CD14-positive monocyte (primary cell): ENCODE results near the gene ATG13. TPM values are rescaled to one million over a fixed set of nuclear protein-coding genes. Genes with fewer than 3 reads are reported as not detected.

ENCODE experiments used
- DNase-seq, 3 donors: peaks; one replicate each; pipeline ENCODE4 v3.0.0-alpha.2; 2011 to 2022
- H2AFZ ChIP-seq: 2 replicates; pipeline ENCODE4 v1.6.0; 2012; ENCODE audit warnings: mild to moderate bottlenecking, low read depth, low read length, inconsistent platforms; ENCODE audit not compliant: insufficient read depth, poor library complexity, severe bottlenecking
- H3K27ac ChIP-seq, 2 donors: 1 replicate in 1 of 2; 2 replicates in 1 of 2; pipeline ENCODE4 v1.5.1; 2012 to 2013; ENCODE audit warnings: low read length in 2 of 2, control low read depth in 1 of 2, inconsistent platforms in 1 of 2, low read depth in 1 of 2, mild to moderate bottlenecking in 1 of 2
- H3K27me3 ChIP-seq, 2 donors: one replicate each; pipeline versions ENCODE4 v1.6.0 to v1.6.1; 2011 to 2013; ENCODE audit warnings: low read length in 2 of 2; ENCODE audit not compliant: control insufficient read depth in 2 of 2, insufficient read depth in 2 of 2
- H3K36me3 ChIP-seq, 2 donors: replicated peaks in 1 of 2; 1 replicate in 1 of 2; 2 replicates in 1 of 2; pipeline versions ENCODE4 v1.5.1 to v1.6.1; 2012 to 2013; ENCODE audit warnings: low read length in 2 of 2, control low read depth in 1 of 2, inconsistent platforms in 1 of 2, mild to moderate bottlenecking in 1 of 2; ENCODE audit not compliant: insufficient read depth in 2 of 2, control insufficient read depth in 1 of 2
- H3K4me1 ChIP-seq, 2 donors: 1 replicate in 1 of 2; 2 replicates in 1 of 2; pipeline versions ENCODE4 v1.5.1 to v1.6.1; 2012 to 2013; ENCODE audit warnings: low read length in 2 of 2, control low read depth in 1 of 2, inconsistent platforms in 1 of 2, mild to moderate bottlenecking in 1 of 2, moderate library complexity in 1 of 2; ENCODE audit not compliant: insufficient read depth in 2 of 2, control insufficient read depth in 1 of 2
- H3K4me2 ChIP-seq: replicated peaks from 2 replicates; pipeline ENCODE3; 2012; ENCODE audit warnings: low read length, moderate library complexity, mild to moderate bottlenecking; ENCODE audit not compliant: poor library complexity, severe bottlenecking; ENCODE audit errors: extremely low read depth
- H3K4me3 ChIP-seq, 3 experiments: fragments of 200-600 bp in 1 of 3; sonication (generic) in 1 of 3; replicated peaks in 1 of 3; 1 replicate in 2 of 3; 2 replicates in 1 of 3; pipeline ENCODE4 v1.5.1; 2011 to 2013; ENCODE audit warnings: low read length in 3 of 3, mild to moderate bottlenecking in 3 of 3, control low read depth in 2 of 3, low read depth in 2 of 3, inconsistent platforms in 1 of 3, moderate library complexity in 1 of 3
- H3K79me2 ChIP-seq: 2 replicates; pipeline ENCODE4 v1.6.0; 2012; ENCODE audit warnings: mild to moderate bottlenecking, control low read depth, inconsistent platforms, low read length, moderate library complexity; ENCODE audit not compliant: insufficient read depth
- H3K9ac ChIP-seq: 2 replicates; pipeline ENCODE4 v1.6.0; 2017; ENCODE audit warnings: low read length, mild to moderate bottlenecking; ENCODE audit not compliant: insufficient read depth, poor library complexity, severe bottlenecking
- H3K9me3 ChIP-seq, 2 donors: replicated peaks in 1 of 2; 1 replicate in 1 of 2; 2 replicates in 1 of 2; pipeline versions ENCODE4 v1.5.1 to v1.6.1; 2012 to 2013; ENCODE audit warnings: low read length in 2 of 2, control low read depth in 1 of 2; ENCODE audit not compliant: control insufficient read depth in 1 of 2, insufficient read depth in 1 of 2
- H4K20me1 ChIP-seq: 2 replicates; pipeline ENCODE4 v1.6.0; 2012; ENCODE audit warnings: mild to moderate bottlenecking, low read length, control low read depth, moderate library complexity; ENCODE audit not compliant: insufficient read depth
- H3K27ac Mint-ChIP-seq, 7 donors: one replicate each; pipeline ENCODE4 v1.8.0; 2020; ENCODE audit warnings: mild to moderate bottlenecking in 7 of 7, mixed read lengths in 7 of 7, moderate library complexity in 6 of 7, inconsistent platforms in 2 of 7
- H3K27me3 Mint-ChIP-seq, 3 donors: one replicate each; pipeline ENCODE4 v1.8.0; 2021 to 2022; ENCODE audit warnings: low read depth in 3 of 3, mild to moderate bottlenecking in 3 of 3, mixed read lengths in 3 of 3, moderate library complexity in 3 of 3, inconsistent platforms in 1 of 3
- H3K36me3 Mint-ChIP-seq, 2 donors: one replicate each; pipeline ENCODE4 v1.8.0; 2020; ENCODE audit warnings: mixed read lengths in 2 of 2, inconsistent platforms in 1 of 2, mild to moderate bottlenecking in 1 of 2
- H3K4me1 Mint-ChIP-seq: one replicate; pipeline ENCODE4 v1.8.0; 2020; ENCODE audit warnings: mild to moderate bottlenecking, mixed read lengths
- H3K4me3 Mint-ChIP-seq, 2 donors: one replicate each; pipeline ENCODE4 v1.8.0; 2020; ENCODE audit warnings: mild to moderate bottlenecking in 2 of 2, mixed read lengths in 2 of 2, moderate library complexity in 1 of 2
- H3K9me3 Mint-ChIP-seq, 7 donors: one replicate each; pipeline ENCODE4 v1.8.0; 2020 to 2022; ENCODE audit warnings: mixed read lengths in 7 of 7, mild to moderate bottlenecking in 6 of 7, moderate library complexity in 6 of 7, inconsistent platforms in 2 of 7
- CTCF ChIP-seq: fragments of 200-600 bp; IDR thresholded peaks from one replicate; pipeline ENCODE4 v1.8.0; 2022; ENCODE audit warnings: antibody characterized with exemption, mild to moderate bottlenecking
- WGBS: methylation state at CpG from one replicate; pipeline ENCODE4 v1.1.5; 2013; ENCODE audit warnings: missing lambda C conversion rate; ENCODE audit not compliant: insufficient coverage; 5-methylcytosine and 5-hydroxymethylcytosine counted together
- intact Hi-C, 2 donors: fragments of 100-400 bp; cut with micrococcal nuclease; formaldehyde crosslinking; loops; one replicate each; pipeline versions ENCODE4 v1.15.0 to v1.15.1; 2023
- polyA plus RNA-seq, 3 donors: library from polyadenylated mRNA; depleted of rRNA in 1 of 3; unstranded in 2 of 3; stranded (reverse) in 1 of 3; fragments of 300-500 nt in 2 of 3; fragments of >200 nt in 1 of 3; fragmentation: Illumina TruSeq in 2 of 3; gene quantifications; 1 replicate in 2 of 3; 2 replicates in 1 of 3; pipeline ENCODE4 v1.2.3, GENCODE V29; 2012 to 2021

The ATG13 gene
- polyA plus RNA-seq, 3 donors: 33.7 to 55.5 (median 51.2) TPM

GRCh38 chr11:46588131-46588530, 29.2 kb upstream of the ATG13 start:
- H3K27me3 Mint-ChIP-seq: no peaks in the 10 kb centered on the region
- H2AFZ ChIP-seq: no peak overlapping the region
- no peak overlapping the region for H3K4me2 ChIP-seq
- no peak overlapping the region for H3K4me3 ChIP-seq
- H3K27ac Mint-ChIP-seq: peak overlapping the region in 1 of 7 donors; percentile 7
- no peaks in the 10 kb centered on the region for H3K9me3 Mint-ChIP-seq
- H3K79me2 ChIP-seq: peaks cover 73% of the 10 kb centered on the region
- H3K4me1 Mint-ChIP-seq: peaks cover 35% of the 10 kb centered on the region
- H3K27me3 ChIP-seq: no peaks in the 10 kb centered on the region
- intact Hi-C loops: no loop called here
- H3K9ac ChIP-seq: no peak overlapping the region
- TF ChIP-seq CTCF: no peak
- peaks cover 9 to 20% of the 10 kb centered on the region in 2 donors for H3K4me1 ChIP-seq
- no peak overlapping the region for H3K27ac ChIP-seq
- no peak for DNase-seq
- H3K4me3 Mint-ChIP-seq: no peak overlapping the region
- no CpG with 5 or more reads among the region's 5 CpGs for WGBS
- H3K36me3 ChIP-seq: peaks cover 0 to 10% of the 10 kb centered on the region in 2 donors
- no peaks in the 10 kb centered on the region for H3K9me3 ChIP-seq
- H3K36me3 Mint-ChIP-seq: peaks cover 2 to 23% of the 10 kb centered on the region in 2 donors
- H4K20me1 ChIP-seq: peaks cover 55% of the 10 kb centered on the region

GRCh38 chr11:46588915-46589314, 28.4 kb upstream of the ATG13 start:
- H3K4me1 ChIP-seq: peaks cover 12 to 23% of the 10 kb centered on the region in 2 donors
- no peak overlapping the region for H2AFZ ChIP-seq
- no peaks in the 10 kb centered on the region for H3K9me3 ChIP-seq
- no peaks in the 10 kb centered on the region for H3K27me3 Mint-ChIP-seq
- H3K4me3 Mint-ChIP-seq: no peak overlapping the region
- H3K9ac ChIP-seq: no peak overlapping the region
- no peaks in the 10 kb centered on the region for H3K9me3 Mint-ChIP-seq
- H3K27ac Mint-ChIP-seq: no peak overlapping the region
- H3K36me3 ChIP-seq: peaks cover 0 to 10% of the 10 kb centered on the region in 2 donors
- H3K4me2 ChIP-seq: no peak overlapping the region
- H3K27ac ChIP-seq: peak overlapping the region in 1 of 2 donors; percentile 13
- H3K36me3 Mint-ChIP-seq: peaks cover 2 to 23% of the 10 kb centered on the region in 2 donors
- peaks cover 38% of the 10 kb centered on the region for H3K4me1 Mint-ChIP-seq
- peaks cover 55% of the 10 kb centered on the region for H4K20me1 ChIP-seq
- no peaks in the 10 kb centered on the region for H3K27me3 ChIP-seq
- no peak for TF ChIP-seq CTCF
- intact Hi-C loops: no loop called here
- DNase-seq: no peak
- H3K79me2 ChIP-seq: peaks cover 80% of the 10 kb centered on the region
- no peak overlapping the region for H3K4me3 ChIP-seq
